Measurements from ENCODE around the gene DHCR7. TPM values are rescaled to one million over a fixed set of nuclear protein-coding genes. Genes with fewer than 3 reads are reported as not detected.

The DHCR7 gene
- total RNA-seq, 1 donor: 58.3 TPM

DNA sequence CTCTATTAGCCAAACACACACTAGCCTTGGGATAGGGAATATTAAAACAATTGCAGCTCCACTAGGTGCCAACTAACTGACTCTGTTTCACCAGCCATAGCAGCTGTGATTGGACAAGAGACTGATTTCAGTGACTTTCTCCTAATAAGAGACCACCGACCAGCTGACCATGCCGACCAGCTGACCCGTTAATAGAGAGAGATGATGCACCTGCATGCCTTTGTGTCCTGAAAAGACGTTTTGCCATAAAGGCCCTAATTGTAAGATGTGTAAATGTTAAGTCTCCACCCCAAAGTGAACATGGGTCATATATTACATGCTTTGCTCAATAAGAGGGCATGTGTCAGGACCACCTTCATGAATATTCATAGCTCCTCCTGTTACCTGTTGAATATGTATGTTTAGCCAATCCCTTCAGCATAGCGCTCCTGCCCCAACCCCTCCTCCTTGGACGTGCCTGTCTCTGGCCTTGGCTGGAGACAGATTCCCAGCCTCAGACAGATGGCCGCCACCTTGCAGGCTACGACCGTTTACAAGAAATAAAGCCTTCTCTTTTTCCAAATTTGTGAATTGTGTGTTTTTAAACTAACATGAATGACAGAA, 3.5 kb upstream of the DHCR7 start:
- no peak for DNase-seq (ENCODE audit: insufficient read length, low spot score, missing footprints)
- peaks cover 11% of the 10 kb centered on the region for H4K20me1 ChIP-seq (ENCODE audit: insufficient read depth, low read length)
- H3K27me3 ChIP-seq (ENCODE audit: insufficient read depth, low read length): no peaks in the 10 kb centered on the region
- H3K36me3 ChIP-seq (ENCODE audit: insufficient read depth, low read length): peaks cover 19% of the 10 kb centered on the region
- H3K9me3 ChIP-seq (ENCODE audit: low read depth, low read length): no peaks in the 10 kb centered on the region
- H3K4me2 ChIP-seq (ENCODE audit: insufficient read depth, low read length): peak overlapping the region; percentile 100
- H2AFZ ChIP-seq (ENCODE audit: low read length): peak overlapping the region; percentile 98
- TF ChIP-seq, protein P1, sequence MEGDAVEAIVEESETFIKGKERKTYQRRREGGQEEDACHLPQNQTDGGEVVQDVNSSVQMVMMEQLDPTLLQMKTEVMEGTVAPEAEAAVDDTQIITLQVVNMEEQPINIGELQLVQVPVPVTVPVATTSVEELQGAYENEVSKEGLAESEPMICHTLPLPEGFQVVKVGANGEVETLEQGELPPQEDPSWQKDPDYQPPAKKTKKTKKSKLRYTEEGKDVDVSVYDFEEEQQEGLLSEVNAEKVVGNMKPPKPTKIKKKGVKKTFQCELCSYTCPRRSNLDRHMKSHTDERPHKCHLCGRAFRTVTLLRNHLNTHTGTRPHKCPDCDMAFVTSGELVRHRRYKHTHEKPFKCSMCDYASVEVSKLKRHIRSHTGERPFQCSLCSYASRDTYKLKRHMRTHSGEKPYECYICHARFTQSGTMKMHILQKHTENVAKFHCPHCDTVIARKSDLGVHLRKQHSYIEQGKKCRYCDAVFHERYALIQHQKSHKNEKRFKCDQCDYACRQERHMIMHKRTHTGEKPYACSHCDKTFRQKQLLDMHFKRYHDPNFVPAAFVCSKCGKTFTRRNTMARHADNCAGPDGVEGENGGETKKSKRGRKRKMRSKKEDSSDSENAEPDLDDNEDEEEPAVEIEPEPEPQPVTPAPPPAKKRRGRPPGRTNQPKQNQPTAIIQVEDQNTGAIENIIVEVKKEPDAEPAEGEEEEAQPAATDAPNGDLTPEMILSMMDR (IDR thresholded peaks at IDR 0.05; ENCODE audit: extremely low read depth, low read depth, low read length): no peak
- peaks cover 30% of the 10 kb centered on the region for H3K4me1 ChIP-seq (ENCODE audit: insufficient read depth, low read length)
- H3K79me2 ChIP-seq (ENCODE audit: insufficient read depth, low read length): peaks cover 35% of the 10 kb centered on the region
- peak overlapping the region; percentile 99 for H3K4me3 ChIP-seq (ENCODE audit: insufficient read depth, low read length)
- no peak overlapping the region for H3K27ac ChIP-seq (ENCODE audit: low read depth, low read length)

DNA sequence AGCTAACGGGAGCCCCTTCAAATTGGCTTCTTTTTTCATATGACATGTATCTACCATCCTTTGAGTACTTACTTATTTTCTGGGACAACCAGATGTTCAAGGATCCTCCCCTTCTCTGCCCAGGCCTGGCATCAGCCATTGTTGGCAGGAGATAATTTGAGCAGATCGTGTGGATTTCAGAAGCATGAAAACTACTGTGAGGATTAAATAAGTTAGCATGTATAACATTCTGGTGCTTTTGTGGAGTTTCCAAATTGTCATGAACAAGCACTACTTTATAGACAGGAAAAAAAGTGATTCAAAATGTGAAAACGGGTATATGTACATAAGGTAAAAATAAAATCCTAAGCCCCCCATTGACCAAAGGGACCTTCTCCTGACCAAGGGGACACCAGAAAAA, 2.7 kb upstream of the DHCR7 start:
- no peak overlapping the region for H3K4me2 ChIP-seq (ENCODE audit: insufficient read depth, low read length)
- no peak overlapping the region for H2AFZ ChIP-seq (ENCODE audit: low read length)
- peaks cover 30% of the 10 kb centered on the region for H3K4me1 ChIP-seq (ENCODE audit: insufficient read depth, low read length)
- H3K9me3 ChIP-seq (ENCODE audit: low read depth, low read length): no peaks in the 10 kb centered on the region
- peaks cover 12% of the 10 kb centered on the region for H3K36me3 ChIP-seq (ENCODE audit: insufficient read depth, low read length)
- H3K27me3 ChIP-seq (ENCODE audit: insufficient read depth, low read length): no peaks in the 10 kb centered on the region
- no peak overlapping the region for H3K4me3 ChIP-seq (ENCODE audit: insufficient read depth, low read length)
- TF ChIP-seq, protein P1 (IDR thresholded peaks at IDR 0.05; ENCODE audit: extremely low read depth, low read depth, low read length): no peak
- DNase-seq (ENCODE audit: insufficient read length, low spot score, missing footprints): no peak
- H3K27ac ChIP-seq (ENCODE audit: low read depth, low read length): no peak overlapping the region
- H4K20me1 ChIP-seq (ENCODE audit: insufficient read depth, low read length): peaks cover 11% of the 10 kb centered on the region
- peaks cover 35% of the 10 kb centered on the region for H3K79me2 ChIP-seq (ENCODE audit: insufficient read depth, low read length)

DNA sequence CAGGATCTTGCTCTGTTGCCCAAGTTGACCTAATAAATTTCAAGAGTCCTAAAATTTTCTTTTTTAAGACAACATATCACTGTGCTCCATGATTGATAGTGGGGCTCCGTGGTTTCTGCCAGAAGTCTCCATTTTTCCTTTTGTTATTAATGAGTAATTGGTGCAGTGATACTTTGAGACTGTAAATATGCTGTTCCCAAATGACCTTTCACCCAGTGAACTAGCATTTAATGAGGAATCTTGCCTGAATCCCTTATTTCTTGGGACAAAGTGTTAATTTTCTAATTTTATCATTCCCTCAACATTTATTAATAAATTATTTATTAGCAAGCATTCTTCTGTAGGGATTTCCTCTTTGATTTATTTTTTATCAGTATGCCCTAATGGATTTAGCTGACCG, 2.3 kb upstream of the DHCR7 start:
- no peaks in the 10 kb centered on the region for H3K9me3 ChIP-seq (ENCODE audit: low read depth, low read length)
- TF ChIP-seq, protein P1 (IDR thresholded peaks at IDR 0.05; ENCODE audit: extremely low read depth, low read depth, low read length): no peak
- H3K79me2 ChIP-seq (ENCODE audit: insufficient read depth, low read length): peaks cover 35% of the 10 kb centered on the region

DNA sequence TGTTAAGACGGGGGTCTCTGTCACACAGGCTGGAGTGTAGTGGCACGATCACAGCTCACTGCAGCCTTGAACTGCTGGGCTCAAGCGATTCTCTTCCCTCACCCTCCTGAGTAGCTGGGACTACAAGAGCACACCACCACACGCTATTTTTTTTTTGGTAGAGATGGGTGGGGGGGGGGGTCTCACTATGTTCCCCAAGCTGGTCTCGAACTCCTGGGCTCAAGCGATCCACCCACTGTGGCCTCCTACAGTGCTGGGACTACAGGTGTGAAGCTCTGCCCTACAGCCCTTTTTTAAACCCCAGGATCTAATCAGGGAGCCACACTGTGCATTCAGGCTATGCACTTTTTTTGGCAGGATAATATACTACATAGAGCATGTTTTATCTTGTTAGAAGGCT, 1.4 kb upstream of the DHCR7 start:
- Histone ChIP-seq H4K20me1 (ENCODE audit: insufficient read depth, low read length) (peaks cover 8% of the 10 kb centered on the region), H3K4me3 (ENCODE audit: insufficient read depth, low read length) (peak overlapping the region; percentile 91), H3K4me1 (ENCODE audit: insufficient read depth, low read length) (peaks cover 30% of the 10 kb centered on the region), H3K79me2 (ENCODE audit: insufficient read depth, low read length) (peaks cover 30% of the 10 kb centered on the region), H3K36me3 (ENCODE audit: insufficient read depth, low read length) (peaks cover 8% of the 10 kb centered on the region), H3K9me3 (ENCODE audit: low read depth, low read length) (no peaks in the 10 kb centered on the region), H2AFZ (ENCODE audit: low read length) (peak overlapping the region; percentile 92), H3K27ac (ENCODE audit: low read depth, low read length) (no peak overlapping the region), H3K4me2 (ENCODE audit: insufficient read depth, low read length) (peak overlapping the region; percentile 92), H3K27me3 (ENCODE audit: insufficient read depth, low read length) (no peaks in the 10 kb centered on the region)
- TF ChIP-seq, protein P1 (IDR thresholded peaks at IDR 0.05; ENCODE audit: extremely low read depth, low read depth, low read length): no peak
- DNase-seq (ENCODE audit: insufficient read length, low spot score, missing footprints): no peak

More for the DNA sequence above, 2.3 kb upstream of the DHCR7 start:
- no peak for DNase-seq (ENCODE audit: insufficient read length, low spot score, missing footprints)
- H3K27me3 ChIP-seq (ENCODE audit: insufficient read depth, low read length): no peaks in the 10 kb centered on the region
- no peak overlapping the region for H3K27ac ChIP-seq (ENCODE audit: low read depth, low read length)
- H4K20me1 ChIP-seq (ENCODE audit: insufficient read depth, low read length): peaks cover 11% of the 10 kb centered on the region
- peaks cover 30% of the 10 kb centered on the region for H3K4me1 ChIP-seq (ENCODE audit: insufficient read depth, low read length)
- H3K36me3 ChIP-seq (ENCODE audit: insufficient read depth, low read length): peaks cover 8% of the 10 kb centered on the region
- H3K4me3 ChIP-seq (ENCODE audit: insufficient read depth, low read length): no peak overlapping the region
- no peak overlapping the region for H2AFZ ChIP-seq (ENCODE audit: low read length)
- H3K4me2 ChIP-seq (ENCODE audit: insufficient read depth, low read length): no peak overlapping the region
